Adrenal gland (tissue), 5 donors: ENCODE results near the gene FGF14.

Source experiments
- POLR2A ChIP-seq, 2 donors: fragments of 450-650 bp; IDR thresholded peaks; one replicate each; pipeline ENCODE4 v1.6.1; 2017; ENCODE audit warnings: antibody characterized with exemption in 2 of 2, mild to moderate bottlenecking in 2 of 2, moderate library complexity in 1 of 2
- TF ChIP-seq, protein P1 (sequence below), 6 experiments: fragments of 450-650 bp in 4 of 6; fragments of 200-600 bp in 2 of 6; sonication (generic) in 1 of 6; IDR thresholded peaks; 1 replicate in 5 of 6; 2 replicates in 1 of 6; pipeline versions ENCODE4 v1.5.1 to v1.8.0; 2016 to 2021; ENCODE audit warnings: antibody characterized with exemption in 6 of 6, mild to moderate bottlenecking in 2 of 6, moderate library complexity in 1 of 6
- donor health status: DM: no; HTN: no; CAD: no.

DNA sequence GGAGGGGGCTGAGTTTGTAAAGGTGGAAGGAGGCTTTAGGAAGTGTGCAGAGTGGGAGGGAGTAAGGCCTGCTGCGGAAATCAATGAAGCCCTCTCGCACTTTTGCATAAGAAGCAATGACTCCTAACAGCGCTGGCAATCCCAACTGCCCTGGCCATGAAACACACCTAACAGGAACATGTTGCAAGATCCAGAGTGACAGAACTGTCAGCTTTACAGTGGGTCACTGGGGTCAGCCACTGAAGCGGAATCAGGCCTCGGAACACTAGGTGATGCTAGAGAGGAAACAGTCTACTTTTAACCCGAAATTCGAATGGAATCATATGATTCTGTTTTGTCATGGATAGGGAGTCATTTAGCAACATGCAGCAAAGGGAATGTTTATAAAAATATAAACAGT, 54.4 kb downstream of the FGF14 start:
- TF ChIP-seq, protein P1, sequence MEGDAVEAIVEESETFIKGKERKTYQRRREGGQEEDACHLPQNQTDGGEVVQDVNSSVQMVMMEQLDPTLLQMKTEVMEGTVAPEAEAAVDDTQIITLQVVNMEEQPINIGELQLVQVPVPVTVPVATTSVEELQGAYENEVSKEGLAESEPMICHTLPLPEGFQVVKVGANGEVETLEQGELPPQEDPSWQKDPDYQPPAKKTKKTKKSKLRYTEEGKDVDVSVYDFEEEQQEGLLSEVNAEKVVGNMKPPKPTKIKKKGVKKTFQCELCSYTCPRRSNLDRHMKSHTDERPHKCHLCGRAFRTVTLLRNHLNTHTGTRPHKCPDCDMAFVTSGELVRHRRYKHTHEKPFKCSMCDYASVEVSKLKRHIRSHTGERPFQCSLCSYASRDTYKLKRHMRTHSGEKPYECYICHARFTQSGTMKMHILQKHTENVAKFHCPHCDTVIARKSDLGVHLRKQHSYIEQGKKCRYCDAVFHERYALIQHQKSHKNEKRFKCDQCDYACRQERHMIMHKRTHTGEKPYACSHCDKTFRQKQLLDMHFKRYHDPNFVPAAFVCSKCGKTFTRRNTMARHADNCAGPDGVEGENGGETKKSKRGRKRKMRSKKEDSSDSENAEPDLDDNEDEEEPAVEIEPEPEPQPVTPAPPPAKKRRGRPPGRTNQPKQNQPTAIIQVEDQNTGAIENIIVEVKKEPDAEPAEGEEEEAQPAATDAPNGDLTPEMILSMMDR (IDR thresholded peaks at IDR 0.05) = no peak
- TF ChIP-seq POLR2A (IDR thresholded peaks at IDR 0.05) = no peak
